ENCODE data around the gene COX7A1. TPM values are rescaled to one million over a fixed set of nuclear protein-coding genes. Genes with fewer than 3 reads are reported as not detected.

The COX7A1 gene
- total RNA-seq, 1 experiment from 2014 or later: not detected

GRCh38 chr19:36163813-36164212 is 11.6 kb upstream of the COX7A1 start:
- Histone ChIP-seq H3K79me2 (ENCODE audit: low read depth) (no peaks in the 10 kb centered on the region), H3K36me3 (ENCODE audit: low read depth) (0 out of 2 replicates have a peak, but pooled peaks cover 5% of the 10 kb centered on the region), H3K9me3 (ENCODE audit: insufficient read depth, low read depth) (no peaks in the 10 kb centered on the region), H3K27ac (no peak overlapping the region), H3K27me3 (ENCODE audit: insufficient read depth, low read depth) (no peaks in the 10 kb centered on the region), H3K4me1 (replicated peaks; ENCODE audit: insufficient read depth) (no peaks in the 10 kb centered on the region), H2AFZ (no peak overlapping the region), H4K20me1 (ENCODE audit: insufficient read depth) (no peaks in the 10 kb centered on the region; the same call in 1 of the 2 replicates), H3K4me2 (no peak overlapping the region), H3K9me2 (ENCODE audit: insufficient read depth) (no peaks in the 10 kb centered on the region), H3K4me3 (no peak overlapping the region), H3F3A (ENCODE audit: insufficient read depth, low read depth) (peaks cover 10% of the 10 kb centered on the region; the same call in 1 of the 2 replicates)
- TF ChIP-seq CTCF (conservative IDR thresholded peaks at IDR 0.05): no peak
- TF ChIP-seq EZH2 (IDR thresholded peaks at IDR 0.05; ENCODE audit: low read depth): no peak
- no peak for DNase-seq
- ChIA-PET CTCF (no interaction called here), POLR2A (ENCODE audit: unreplicated experiment) (no interaction called here)
- no TSS peak for BruUV-seq (replicated peaks)
- intact Hi-C loops (cut with micrococcal nuclease; ENCODE audit: unreplicated experiment): no loop called here

- CTCF ChIA-PET: no interaction called here
- H3F3A ChIP-seq (ENCODE audit: insufficient read depth, low read depth): no peaks in the 10 kb centered on the region; the same call in 1 of the 2 replicates
- intact Hi-C loops (cut with micrococcal nuclease; ENCODE audit: unreplicated experiment): no loop called here
- no peak overlapping the region for H3K27ac ChIP-seq
- DNase-seq: no peak
- H3K27me3 ChIP-seq (ENCODE audit: insufficient read depth, low read depth): no peaks in the 10 kb centered on the region
- H4K20me1 ChIP-seq (ENCODE audit: insufficient read depth): no peaks in the 10 kb centered on the region; the same call in 1 of the 2 replicates
- no TSS peak for BruUV-seq (replicated peaks)
- POLR2A ChIA-PET (ENCODE audit: unreplicated experiment): no interaction called here
- TF ChIP-seq CTCF (conservative IDR thresholded peaks at IDR 0.05) (no peak), EZH2 (IDR thresholded peaks at IDR 0.05; ENCODE audit: low read depth) (no peak)
- no peak overlapping the region for H3K4me2 ChIP-seq
- no peaks in the 10 kb centered on the region for H3K9me2 ChIP-seq (ENCODE audit: insufficient read depth)
- H2AFZ ChIP-seq: no peak overlapping the region
- no peak overlapping the region for H3K4me3 ChIP-seq
- H3K9me3 ChIP-seq (ENCODE audit: insufficient read depth, low read depth): no peaks in the 10 kb centered on the region
- H3K36me3 ChIP-seq (ENCODE audit: low read depth): no peaks in the 10 kb centered on the region
- no peaks in the 10 kb centered on the region for H3K79me2 ChIP-seq (ENCODE audit: low read depth)
- H3K4me1 ChIP-seq (replicated peaks; ENCODE audit: insufficient read depth): no peaks in the 10 kb centered on the region
Observed at GRCh38 chr19:36160821-36161596, 8.8 kb upstream of the COX7A1 start.

- Histone ChIP-seq H3K4me1 (replicated peaks; ENCODE audit: insufficient read depth) (no peaks in the 10 kb centered on the region), H4K20me1 (ENCODE audit: insufficient read depth) (peaks cover 4% of the 10 kb centered on the region; the same call in 1 of the 2 replicates), H3K4me3 (no peak overlapping the region), H3K27ac (no peak overlapping the region), H3K27me3 (ENCODE audit: insufficient read depth, low read depth) (no peaks in the 10 kb centered on the region), H3K9me2 (ENCODE audit: insufficient read depth) (no peaks in the 10 kb centered on the region), H3K79me2 (ENCODE audit: low read depth) (no peaks in the 10 kb centered on the region), H3K9me3 (ENCODE audit: insufficient read depth, low read depth) (no peaks in the 10 kb centered on the region), H3F3A (ENCODE audit: insufficient read depth, low read depth) (0 out of 2 replicates have a peak, but pooled peaks cover 5% of the 10 kb centered on the region), H3K36me3 (ENCODE audit: low read depth) (no peaks in the 10 kb centered on the region; the same call in 1 of the 2 replicates), H3K4me2 (no peak overlapping the region), H2AFZ (no peak overlapping the region)
- intact Hi-C loops (cut with micrococcal nuclease; ENCODE audit: unreplicated experiment): no loop called here
- TF ChIP-seq EZH2 (IDR thresholded peaks at IDR 0.05; ENCODE audit: low read depth) (no peak), CTCF (conservative IDR thresholded peaks at IDR 0.05) (no peak)
- ChIA-PET POLR2A (ENCODE audit: unreplicated experiment) (no interaction called here), CTCF (no interaction called here)
- BruUV-seq (replicated peaks): no TSS peak
- DNase-seq: no peak
Observed at GRCh38 chr19:36153126-36153525, 879 bp upstream of the COX7A1 start.

All from PC-9 (cell line).